ENCODE measurements around the gene GJC1. TPM values are rescaled to one million over a fixed set of nuclear protein-coding genes. Genes with fewer than 3 reads are reported as not detected.

Gene GJC1
- total RNA-seq, 1 experiment from 2014 or later = 119 TPM

- H3K23me2 ChIP-seq (ENCODE audit: insufficient read length, low read depth, low read length, poor library complexity, severe bottlenecking) = no peaks in the 10 kb centered on the region
- no peak overlapping the region for H3K27ac ChIP-seq (ENCODE audit: insufficient read length, low read depth, low read length)
- H3K23ac ChIP-seq (ENCODE audit: insufficient read length, low read depth, low read length) = no peak overlapping the region
- Mint-ChIP-seq H3K9me3 (no peaks in the 10 kb centered on the region), H3K36me3 (ENCODE audit: insufficient read depth in 1 of 3, low read depth in 3 of 3) (peaks cover 18 to 49% (median 34%) of the 10 kb centered on the region in 3 experiments; a peak in 6 of 7 replicates), H3K27ac (0 out of 7 replicates have a peak overlapping the region, but pooled peaks of 1 of the 3 experiments have one; percentile 27), H3K4me1 (peaks cover 5 to 20% of the 10 kb centered on the region in 2 experiments), H3K4me3 (no peak overlapping the region), H3K27me3 (ENCODE audit: low read depth) (no peaks in the 10 kb centered on the region)
- H2BK12ac ChIP-seq (ENCODE audit: insufficient read length, low read depth, low read length) = no peak overlapping the region
- no peak overlapping the region for H2BK120ac ChIP-seq (ENCODE audit: low read depth, low read length, poor library complexity, severe bottlenecking)
- no peak overlapping the region for H3K9ac ChIP-seq (ENCODE audit: extremely low read depth, insufficient read length, low read length)
- H3K79me1 ChIP-seq (ENCODE audit: insufficient read depth, low read depth, low read length, poor library complexity, severe bottlenecking) = peaks cover 3% of the 10 kb centered on the region
- no peak overlapping the region for H4K8ac ChIP-seq (replicated peaks; ENCODE audit: insufficient read length, low read depth, low read length)
- H3K56ac ChIP-seq (ENCODE audit: insufficient read length, low read depth, low read length) = no peak overlapping the region
- H3T11ph ChIP-seq (ENCODE audit: low read length) = no peak overlapping the region
- no peak for TF ChIP-seq CTCF (conservative IDR thresholded peaks at IDR 0.05)
- H3K27me3 ChIP-seq (ENCODE audit: insufficient read depth, low read length) = no peaks in the 10 kb centered on the region
- H4K91ac ChIP-seq (ENCODE audit: insufficient read length, low read depth, low read length) = no peak overlapping the region
- no peak overlapping the region for H3K4ac ChIP-seq (ENCODE audit: low read depth, low read length)
- no peak overlapping the region for H3K4me2 ChIP-seq (ENCODE audit: insufficient read depth, insufficient read length, low read length)
- H2AK5ac ChIP-seq (ENCODE audit: insufficient read length, low read length) = no peak overlapping the region
- no peak overlapping the region for H4K5ac ChIP-seq (ENCODE audit: insufficient read length, low read depth, low read length)
- no peaks in the 10 kb centered on the region for H4K20me1 ChIP-seq (ENCODE audit: control insufficient read depth, insufficient read depth, insufficient read length)
- no CpG with 5 or more reads among the region's 2 CpGs for WGBS (ENCODE audit: extremely low coverage, insufficient read length, low lambda C conversion rate)
- no peak overlapping the region for H2AFZ ChIP-seq (ENCODE audit: low read length)
- H2BK15ac ChIP-seq (ENCODE audit: low read depth, low read length) = no peak overlapping the region
- no peak overlapping the region for H2BK20ac ChIP-seq (ENCODE audit: low read depth, low read length, poor library complexity, severe bottlenecking)
- H3K14ac ChIP-seq (ENCODE audit: insufficient read depth, low read length) = no peak overlapping the region
- no peaks in the 10 kb centered on the region for H3K9me3 ChIP-seq (ENCODE audit: control insufficient read depth, low read depth, low read length)
- H3K18ac ChIP-seq (ENCODE audit: insufficient read length, low read depth, low read length) = no peak overlapping the region
- DNase-seq = no peak
- no peak overlapping the region for H2BK5ac ChIP-seq (ENCODE audit: insufficient read length, low read length)
- no peaks in the 10 kb centered on the region for H3K79me2 ChIP-seq (ENCODE audit: insufficient read depth, low read length)
- H3K4me1 ChIP-seq (ENCODE audit: insufficient read depth, low read length) = no peaks in the 10 kb centered on the region; the same call in 1 of the 2 replicates
Observed at GRCh38 chr17:44798356-44798755, 31.7 kb downstream of the GJC1 start.
